Erythroblast (primary cell): ENCODE measurements around the gene TNFRSF14.
"Not testable (repeated sequence)": the region's sequence is repeated elsewhere in the genome, so short reads cannot be mapped to it uniquely, and the experiment has no call there.

Experiments used
- DNase-seq, 2 experiments: peaks; one replicate each; lab custom pipeline; 2025; lab: John Stamatoyannopoulos, UW
- GATA1 ChIP-seq: IDR thresholded peaks from 2 replicates; pipeline ENCODE4 v1.6.1; 2011; ENCODE audit warnings: low read depth, mild to moderate bottlenecking, control low read depth, low read length, moderate library complexity
- POLR2A ChIP-seq: IDR thresholded peaks from 2 replicates; pipeline ENCODE4 v1.6.1; 2011; ENCODE audit warnings: mild to moderate bottlenecking, low read length

TNFRSF14 gene

DNA sequence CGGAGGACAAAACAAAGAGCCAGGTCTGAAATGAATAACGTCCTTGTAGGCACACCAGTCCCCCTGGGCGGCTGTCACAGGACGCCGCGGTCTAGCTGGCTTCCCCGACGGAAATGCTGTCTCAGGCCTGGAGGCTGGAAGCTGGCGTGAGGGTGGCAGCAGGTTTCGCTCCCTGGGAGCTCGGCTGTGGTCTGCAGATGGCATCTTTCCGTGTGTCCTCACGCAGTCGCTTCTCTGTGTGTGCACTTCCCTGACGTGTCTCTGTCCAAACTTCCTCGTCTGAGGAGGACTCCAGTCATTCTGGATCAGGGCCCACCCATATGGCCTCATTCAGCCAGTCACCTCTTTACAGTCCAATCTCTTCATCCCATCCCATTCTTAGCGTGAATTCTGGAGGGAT lies 14.2 kb downstream of the TNFRSF14 start:
- DNase-seq, result no peak
- TF ChIP-seq GATA1 (no peak), POLR2A (no peak)

- TF ChIP-seq POLR2A, result no peak
- TF ChIP-seq GATA1, result no peak
- DNase-seq, result no peak
These were observed 15.2 kb downstream of the TNFRSF14 start for GRCh38 chr1:2571348-2571747.

DNA sequence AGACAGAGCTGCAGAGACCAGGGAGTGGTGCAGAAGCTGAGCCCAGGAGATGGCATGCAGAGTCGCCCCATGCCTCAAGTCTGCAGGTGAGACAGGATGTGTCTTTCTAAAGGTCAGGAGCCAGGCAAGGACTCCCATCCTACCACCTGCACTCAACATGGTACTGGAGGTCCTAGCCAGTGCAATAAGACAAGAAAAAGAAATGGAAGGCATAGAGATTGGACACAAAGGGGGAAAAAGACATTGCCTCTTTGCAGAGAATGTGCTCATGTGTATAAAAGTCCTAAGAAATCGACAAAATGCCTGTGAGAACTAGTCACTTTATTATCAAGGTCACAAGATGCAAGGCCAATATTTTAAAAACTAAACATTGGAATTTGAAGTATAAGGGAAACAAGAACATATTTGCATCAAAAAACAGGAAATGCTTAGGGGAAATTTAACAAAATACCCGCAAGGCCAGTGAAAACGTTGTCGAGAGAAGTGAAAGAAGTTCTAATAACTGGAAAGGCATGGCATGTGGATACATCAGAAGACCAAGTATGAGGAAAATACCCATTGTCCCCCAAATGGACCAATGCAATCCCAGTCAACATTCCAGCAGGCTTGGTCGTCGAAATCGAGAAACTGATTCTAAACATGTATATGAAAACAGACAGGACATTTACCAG lies 17.2 kb downstream of the TNFRSF14 start:
- TF ChIP-seq GATA1 (no peak), POLR2A (no peak)

GRCh38 chr1:2574350-2574749 lies 18.2 kb downstream of the TNFRSF14 start:
- TF ChIP-seq GATA1 (no peak), POLR2A (no peak)
- no peak for DNase-seq

More for the DNA sequence above, 17.2 kb downstream of the TNFRSF14 start:
- DNase-seq, result no peak

DNA sequence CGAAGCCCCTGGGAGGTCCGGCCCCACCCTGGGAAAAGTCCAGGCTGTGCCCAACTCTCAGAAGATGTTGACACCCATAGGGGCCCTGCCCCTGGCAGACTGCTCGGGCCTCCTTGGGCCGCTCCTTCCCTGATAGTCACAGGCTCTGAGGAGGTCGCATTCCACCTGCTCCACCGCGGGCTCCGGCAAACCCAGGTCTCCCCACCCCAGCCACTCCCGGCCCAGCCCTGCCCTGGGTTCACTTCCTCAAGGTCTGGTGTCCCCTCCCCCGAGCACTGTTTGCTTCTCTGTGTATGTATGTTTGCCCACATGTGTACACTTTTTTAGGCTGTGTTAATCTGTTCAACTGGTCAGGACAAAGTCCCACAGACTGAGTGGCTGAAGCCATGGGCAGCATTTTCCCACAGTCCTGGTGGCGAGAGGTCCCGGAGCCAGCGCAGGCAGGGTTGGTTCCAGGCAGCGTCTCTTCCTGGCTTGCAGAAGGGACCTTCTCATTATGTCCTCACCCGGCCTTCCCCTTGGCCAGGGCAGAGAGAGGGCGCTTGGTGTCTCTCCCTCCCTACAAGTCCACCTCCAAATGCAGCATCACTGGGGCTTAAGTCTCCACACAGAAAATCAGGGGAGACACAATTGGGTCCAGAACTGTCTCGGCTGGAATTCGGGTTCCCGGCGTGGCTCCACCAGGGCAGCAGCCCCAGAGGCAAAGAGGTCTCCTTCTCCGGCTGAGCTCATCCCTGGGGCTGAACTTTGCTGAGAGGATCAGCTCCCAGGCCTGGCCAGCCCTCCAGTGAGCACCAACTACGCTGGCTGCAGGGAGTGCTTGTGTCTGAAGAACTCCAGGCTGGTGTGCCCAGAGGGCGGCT lies 19.9 kb downstream of the TNFRSF14 start:
- TF ChIP-seq GATA1 (no peak), POLR2A (no peak)

DNA sequence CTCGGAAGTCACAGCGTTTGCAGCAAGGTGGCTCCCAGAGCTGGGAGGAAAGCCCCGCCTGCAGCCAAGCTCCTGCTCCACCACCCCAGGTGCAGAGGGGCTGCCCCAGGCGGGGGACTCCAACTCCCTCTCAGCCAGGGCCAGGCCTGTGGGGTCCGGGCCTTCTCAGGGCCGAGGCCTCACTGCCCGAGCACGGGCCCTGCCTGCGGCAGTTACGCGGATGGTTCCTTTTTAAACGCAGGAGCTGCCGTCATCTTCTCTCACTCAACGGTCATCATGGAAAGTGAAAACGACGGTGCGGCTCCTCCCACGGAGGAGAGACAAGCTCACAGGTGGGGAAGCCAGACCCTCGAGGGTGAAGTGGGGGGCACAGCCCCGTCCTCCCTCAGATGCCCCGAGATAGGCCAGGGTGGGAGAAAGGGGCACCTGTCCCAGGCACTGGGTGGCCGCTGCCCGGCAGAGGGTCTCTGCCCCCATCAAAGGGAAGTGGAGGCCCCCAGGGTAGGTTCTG lies 21.4 kb downstream of the TNFRSF14 start:
- not testable (repeated sequence) for DNase-seq

More for the DNA sequence above, 19.9 kb downstream of the TNFRSF14 start:
- no peak for DNase-seq

DNA sequence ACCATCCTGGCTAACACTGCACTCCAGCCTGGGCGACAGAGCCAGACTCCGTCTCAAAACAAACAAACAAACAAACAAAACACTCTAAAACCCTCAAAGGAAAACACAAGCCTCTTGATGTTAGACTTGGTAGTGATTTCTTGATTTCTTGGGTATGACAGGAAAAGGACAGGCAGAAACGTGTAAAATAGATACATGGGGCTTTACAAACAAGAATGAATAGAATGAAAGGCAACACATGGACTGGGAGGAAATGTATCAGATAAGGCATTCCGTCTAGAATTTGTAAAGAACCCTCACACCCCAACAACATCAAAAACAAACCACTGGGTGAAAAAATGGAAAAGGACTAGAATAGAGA lies 22.6 kb downstream of the TNFRSF14 start:
- no peak for DNase-seq
- TF ChIP-seq POLR2A (no peak), GATA1 (no peak)

GRCh38 chr1:2580691-2581090 lies 24.5 kb downstream of the TNFRSF14 start:
- TF ChIP-seq POLR2A (no peak), GATA1 (no peak)
- DNase-seq, result no peak

- DNase-seq, result no peak
- TF ChIP-seq GATA1, result no peak
- TF ChIP-seq POLR2A, result no peak
These were observed 26.2 kb downstream of the TNFRSF14 start for GRCh38 chr1:2582391-2582790.

- TF ChIP-seq POLR2A, result no peak
- TF ChIP-seq GATA1, result no peak
- DNase-seq, result no peak
These were observed 27.2 kb downstream of the TNFRSF14 start for GRCh38 chr1:2583331-2583791.

DNA sequence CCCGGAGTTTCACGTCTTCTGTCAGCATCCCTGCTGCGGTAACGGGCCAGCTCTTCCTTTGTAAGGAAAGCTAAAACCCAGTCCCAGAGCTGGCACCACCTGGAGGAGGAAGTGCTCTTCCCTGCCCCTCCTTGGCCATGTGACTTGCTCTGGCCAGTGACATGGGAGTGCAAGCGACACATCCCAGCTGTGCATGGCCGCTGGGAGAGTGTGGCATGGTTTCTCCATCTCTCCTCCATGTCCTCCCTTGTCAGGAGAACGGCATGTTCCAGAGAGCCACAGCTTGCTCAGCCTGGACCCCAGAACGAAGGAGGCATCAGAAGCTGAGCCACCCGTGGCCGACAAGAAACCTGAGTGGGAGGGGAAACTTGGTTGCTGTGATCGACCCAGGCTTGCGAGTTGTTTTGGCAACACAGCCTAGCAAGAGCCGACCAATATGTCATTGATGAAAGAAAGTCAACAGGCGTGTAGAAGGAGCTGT lies 27.7 kb downstream of the TNFRSF14 start:
- no peak for DNase-seq
- TF ChIP-seq POLR2A (no peak), GATA1 (no peak)

DNA sequence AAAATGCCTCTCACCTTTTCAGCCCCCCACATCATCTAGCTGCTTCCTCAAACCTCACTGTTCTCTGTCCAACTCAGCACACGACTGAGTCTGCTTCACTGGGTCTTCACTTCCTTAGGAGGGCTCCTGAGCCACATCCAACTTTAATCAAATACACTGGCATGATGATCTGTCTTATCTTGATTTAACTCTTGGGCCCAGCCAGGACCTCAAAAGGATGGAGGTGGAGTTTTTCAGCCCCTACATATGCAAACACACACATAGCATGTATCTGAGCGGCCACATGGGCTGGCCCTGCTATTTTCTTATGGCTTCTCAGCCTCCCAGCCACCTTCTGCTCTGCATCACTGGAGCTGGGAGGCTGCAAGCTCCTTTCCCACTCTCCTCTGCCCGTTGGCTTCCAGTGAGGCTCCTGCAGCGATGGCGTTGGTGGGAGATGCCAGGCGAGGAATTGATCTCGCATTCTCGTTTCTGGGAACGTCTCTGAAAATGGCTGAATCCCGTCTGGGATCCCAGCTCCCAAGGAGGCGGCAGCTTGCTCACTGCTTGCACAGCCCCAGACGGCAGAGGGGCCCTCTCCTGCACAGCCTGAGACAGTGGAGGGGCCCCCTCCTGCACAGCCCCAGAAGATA lies 28.6 kb downstream of the TNFRSF14 start:
- peak; percentile 33 to 39 for DNase-seq
- TF ChIP-seq GATA1, result no peak
- TF ChIP-seq POLR2A, result no peak

- peak; percentile 91 to 95 for DNase-seq
- TF ChIP-seq GATA1 (peak; percentile 44), POLR2A (peak; percentile 70)
These were observed 29.3 kb downstream of the TNFRSF14 start for GRCh38 chr1:2585318-2586092.
